H9 (cell line): ENCODE data around the gene RRAGD. TPM values are rescaled to one million over a fixed set of nuclear protein-coding genes. Genes with fewer than 3 reads are reported as not detected.
A peak's percentile ranks its signal among the peaks of the same experiment; 100 is the strongest.

Experiments
- DNase-seq: peaks from one replicate; pipeline ENCODE4 v3.0.0-alpha.2; 2017
- H2AFZ ChIP-seq: one replicate; pipeline ENCODE4 v1.6.1; 2013; ENCODE audit warnings: mild to moderate bottlenecking, low read length, control low read depth, moderate library complexity
- H2AK5ac ChIP-seq: 2 replicates; pipeline ENCODE4 v1.6.1; 2013; ENCODE audit warnings: low read length, control low read depth, mixed read lengths; ENCODE audit not compliant: insufficient read length
- H2BK120ac ChIP-seq: one replicate; pipeline ENCODE4 v1.6.1; 2013; ENCODE audit warnings: low read depth, mild to moderate bottlenecking, low read length, control low read depth, inconsistent platforms; ENCODE audit not compliant: poor library complexity, severe bottlenecking
- H2BK12ac ChIP-seq: 2 replicates; pipeline ENCODE4 v1.6.1; 2013; ENCODE audit warnings: low read length, control low read depth, mixed read lengths, low read depth; ENCODE audit not compliant: insufficient read length
- H2BK15ac ChIP-seq: 2 replicates; pipeline ENCODE4 v1.6.1; 2013; ENCODE audit warnings: low read depth, low read length, control low read depth
- H2BK20ac ChIP-seq: one replicate; pipeline ENCODE4 v1.6.1; 2013; ENCODE audit warnings: low read depth, mild to moderate bottlenecking, low read length, control low read depth, inconsistent platforms; ENCODE audit not compliant: poor library complexity, severe bottlenecking
- H2BK5ac ChIP-seq: 2 replicates; pipeline ENCODE4 v1.6.1; 2013; ENCODE audit warnings: low read length, control low read depth, mixed read lengths; ENCODE audit not compliant: insufficient read length
- H3K14ac ChIP-seq: 2 replicates; pipeline ENCODE4 v1.6.1; 2013; ENCODE audit warnings: low read length, control low read depth; ENCODE audit not compliant: insufficient read depth
- H3K18ac ChIP-seq: 2 replicates; pipeline ENCODE4 v1.6.1; 2013; ENCODE audit warnings: low read depth, mild to moderate bottlenecking, mixed read lengths, low read length, control low read depth; ENCODE audit not compliant: insufficient read length
- H3K23ac ChIP-seq: 2 replicates; pipeline ENCODE4 v1.6.1; 2013; ENCODE audit warnings: low read length, control low read depth, mixed read lengths, low read depth; ENCODE audit not compliant: insufficient read length
- H3K23me2 ChIP-seq: 2 replicates; pipeline ENCODE4 v1.6.1; 2013; ENCODE audit warnings: low read depth, mild to moderate bottlenecking, mixed read lengths, low read length, control low read depth; ENCODE audit not compliant: insufficient read length, poor library complexity, severe bottlenecking
- H3K27ac ChIP-seq: 2 replicates; pipeline ENCODE4 v1.5.1; 2013; ENCODE audit warnings: low read length, control low read depth, mixed read lengths, low read depth; ENCODE audit not compliant: insufficient read length
- H3K27me3 ChIP-seq: 2 replicates; pipeline ENCODE4 v1.6.1; 2013; ENCODE audit warnings: low read length, control low read depth, inconsistent platforms; ENCODE audit not compliant: insufficient read depth
- H3K4ac ChIP-seq: 2 replicates; pipeline ENCODE4 v1.6.1; 2013; ENCODE audit warnings: low read depth, mild to moderate bottlenecking, control low read depth, inconsistent platforms, low read length, moderate library complexity
- H3K4me1 ChIP-seq: 2 replicates; pipeline ENCODE4 v1.6.1; 2013; ENCODE audit warnings: low read length, control low read depth, inconsistent platforms; ENCODE audit not compliant: insufficient read depth
- H3K4me2 ChIP-seq: 2 replicates; pipeline ENCODE4 v1.6.1; 2013; ENCODE audit warnings: low read length, control low read depth, mixed read lengths; ENCODE audit not compliant: insufficient read length, insufficient read depth
- H3K56ac ChIP-seq: 2 replicates; pipeline ENCODE4 v1.6.1; 2013; ENCODE audit warnings: low read depth, mild to moderate bottlenecking, mixed read lengths, low read length, control low read depth; ENCODE audit not compliant: insufficient read length
- H3K79me1 ChIP-seq: 2 replicates; pipeline ENCODE4 v1.6.1; 2013; ENCODE audit warnings: low read depth, mild to moderate bottlenecking, moderate library complexity, low read length, control low read depth, inconsistent platforms; ENCODE audit not compliant: insufficient read depth, poor library complexity, severe bottlenecking
- H3K79me2 ChIP-seq: 2 replicates; pipeline ENCODE4 v1.6.1; 2013; ENCODE audit warnings: low read length, control low read depth, inconsistent platforms; ENCODE audit not compliant: insufficient read depth
- H3K9ac ChIP-seq: 2 replicates; pipeline ENCODE4 v1.6.1; 2013; ENCODE audit warnings: low read length, control low read depth, mixed read lengths; ENCODE audit not compliant: insufficient read length; ENCODE audit errors: extremely low read depth
- H3K9me3 ChIP-seq: one replicate; pipeline ENCODE4 v1.6.1; 2013; ENCODE audit warnings: low read depth, low read length, inconsistent platforms; ENCODE audit not compliant: control insufficient read depth
- H3T11ph ChIP-seq: one replicate; pipeline ENCODE4 v1.6.1; 2013; ENCODE audit warnings: mild to moderate bottlenecking, low read length, control low read depth, inconsistent platforms
- H4K20me1 ChIP-seq: one replicate; pipeline ENCODE4 v1.6.1; 2013; ENCODE audit not compliant: control insufficient read depth, insufficient read length, insufficient read depth
- H4K5ac ChIP-seq: 2 replicates; pipeline ENCODE4 v1.6.1; 2013; ENCODE audit warnings: low read depth, mild to moderate bottlenecking, mixed read lengths, low read length, control low read depth; ENCODE audit not compliant: insufficient read length
- H4K8ac ChIP-seq: replicated peaks from 2 replicates; pipeline ENCODE4 v1.6.1; 2013; ENCODE audit warnings: low read length, control low read depth, mixed read lengths, low read depth; ENCODE audit not compliant: insufficient read length
- H4K91ac ChIP-seq: 2 replicates; pipeline ENCODE4 v1.6.1; 2013; ENCODE audit warnings: low read depth, mild to moderate bottlenecking, moderate library complexity, mixed read lengths, low read length, control low read depth; ENCODE audit not compliant: insufficient read length
- H3K27ac Mint-ChIP-seq, 3 experiments: 2 replicates in 2 of 3; 3 replicates in 1 of 3; pipeline ENCODE4 v1.8.0; 2020 to 2021; ENCODE audit warnings: mixed read lengths in 3 of 3, mild to moderate bottlenecking in 1 of 3, moderate library complexity in 1 of 3
- H3K27me3 Mint-ChIP-seq: 2 replicates; pipeline ENCODE4 v1.8.0; 2021; ENCODE audit warnings: low read depth, mild to moderate bottlenecking, moderate library complexity, mixed read lengths
- H3K36me3 Mint-ChIP-seq, 3 experiments: 2 replicates in 2 of 3; 3 replicates in 1 of 3; pipeline ENCODE4 v1.8.0; 2020 to 2021; ENCODE audit warnings: low read depth in 3 of 3, mixed read lengths in 3 of 3; ENCODE audit not compliant: insufficient read depth in 1 of 3
- H3K4me1 Mint-ChIP-seq, 2 experiments: 2 replicates each; pipeline ENCODE4 v1.8.0; 2020; ENCODE audit warnings: mixed read lengths in 2 of 2
- H3K4me3 Mint-ChIP-seq, 2 experiments: 2 replicates in 1 of 2; 3 replicates in 1 of 2; pipeline ENCODE4 v1.8.0; 2020 to 2021; ENCODE audit warnings: mild to moderate bottlenecking in 2 of 2, mixed read lengths in 2 of 2, moderate library complexity in 1 of 2
- H3K9me3 Mint-ChIP-seq, 2 experiments: 2 replicates in 1 of 2; 3 replicates in 1 of 2; pipeline ENCODE4 v1.8.0; 2020; ENCODE audit warnings: mild to moderate bottlenecking in 2 of 2, mixed read lengths in 2 of 2, moderate library complexity in 1 of 2
- WGBS: extraction: QIAGEN DNeasy Blood & Tissue Kit; methylation state at CpG from one replicate; pipeline ENCODE4 v1.1.7; 2013; ENCODE audit warnings: missing lambda C conversion rate, low lambda C conversion rate, mixed read lengths; ENCODE audit not compliant: insufficient read length; ENCODE audit errors: extremely low coverage; 5-methylcytosine and 5-hydroxymethylcytosine counted together
- total RNA-seq: library from RNA; stranded (reverse); gene quantifications from 2 replicates; pipeline ENCODE4 v1.2.1, GENCODE V29; 2021
- TF ChIP-seq, protein P1 (sequence below): fragments of 200-600 bp; sonication (generic); conservative IDR thresholded peaks from 3 replicates; pipeline ENCODE4 v1.8.0; 2021; ENCODE audit warnings: antibody characterized with exemption, mild to moderate bottlenecking

The RRAGD gene
- total RNA-seq, 1 experiment from 2014 or later = 10.6 TPM

DNA sequence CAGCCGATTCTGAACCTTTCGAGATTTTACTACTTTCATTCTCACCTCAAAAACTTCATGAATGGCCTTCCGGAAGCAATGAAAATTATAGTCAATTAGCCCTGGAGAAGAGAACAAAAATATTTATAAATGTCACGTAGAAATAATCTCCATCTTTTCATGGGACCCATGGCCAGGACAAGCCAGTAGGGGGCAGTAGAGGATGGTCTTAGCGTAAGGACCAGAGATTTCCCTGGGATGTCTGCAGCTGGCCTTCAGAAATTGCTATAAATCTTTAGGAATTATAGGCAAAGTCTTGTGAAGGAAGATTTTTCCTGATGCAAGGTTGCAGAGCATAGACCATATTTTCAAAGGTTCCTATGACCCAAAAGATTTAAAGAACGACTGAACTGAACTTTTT is 44.0 kb downstream of the RRAGD start:
- no peak overlapping the region for H3K14ac ChIP-seq
- H4K8ac ChIP-seq = no peak overlapping the region
- no peaks in the 10 kb centered on the region for H3K9me3 ChIP-seq
- H2BK12ac ChIP-seq = no peak overlapping the region
- H3K27me3 ChIP-seq = no peaks in the 10 kb centered on the region
- no peak overlapping the region for H3K4me2 ChIP-seq
- Mint-ChIP-seq H3K27me3 (no peaks in the 10 kb centered on the region), H3K27ac (no peak overlapping the region), H3K36me3 (no peaks in the 10 kb centered on the region), H3K4me3 (no peak overlapping the region), H3K9me3 (no peaks in the 10 kb centered on the region), H3K4me1 (peaks cover 14 to 19% of the 10 kb centered on the region in 2 experiments)
- no peaks in the 10 kb centered on the region for H3K23me2 ChIP-seq
- H2BK5ac ChIP-seq = no peak overlapping the region
- H2BK20ac ChIP-seq = no peak overlapping the region
- WGBS = no CpG with 5 or more reads among the region's 6 CpGs
- H3K56ac ChIP-seq = no peak overlapping the region
- no peak overlapping the region for H3K18ac ChIP-seq
- H4K20me1 ChIP-seq = no peaks in the 10 kb centered on the region
- H4K5ac ChIP-seq = no peak overlapping the region
- no peaks in the 10 kb centered on the region for H3K4me1 ChIP-seq
- no peak overlapping the region for H2AK5ac ChIP-seq
- H3T11ph ChIP-seq = no peak overlapping the region
- TF ChIP-seq, protein P1, sequence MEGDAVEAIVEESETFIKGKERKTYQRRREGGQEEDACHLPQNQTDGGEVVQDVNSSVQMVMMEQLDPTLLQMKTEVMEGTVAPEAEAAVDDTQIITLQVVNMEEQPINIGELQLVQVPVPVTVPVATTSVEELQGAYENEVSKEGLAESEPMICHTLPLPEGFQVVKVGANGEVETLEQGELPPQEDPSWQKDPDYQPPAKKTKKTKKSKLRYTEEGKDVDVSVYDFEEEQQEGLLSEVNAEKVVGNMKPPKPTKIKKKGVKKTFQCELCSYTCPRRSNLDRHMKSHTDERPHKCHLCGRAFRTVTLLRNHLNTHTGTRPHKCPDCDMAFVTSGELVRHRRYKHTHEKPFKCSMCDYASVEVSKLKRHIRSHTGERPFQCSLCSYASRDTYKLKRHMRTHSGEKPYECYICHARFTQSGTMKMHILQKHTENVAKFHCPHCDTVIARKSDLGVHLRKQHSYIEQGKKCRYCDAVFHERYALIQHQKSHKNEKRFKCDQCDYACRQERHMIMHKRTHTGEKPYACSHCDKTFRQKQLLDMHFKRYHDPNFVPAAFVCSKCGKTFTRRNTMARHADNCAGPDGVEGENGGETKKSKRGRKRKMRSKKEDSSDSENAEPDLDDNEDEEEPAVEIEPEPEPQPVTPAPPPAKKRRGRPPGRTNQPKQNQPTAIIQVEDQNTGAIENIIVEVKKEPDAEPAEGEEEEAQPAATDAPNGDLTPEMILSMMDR = peak; percentile 93
- no peak overlapping the region for H3K9ac ChIP-seq
- no peak overlapping the region for H2AFZ ChIP-seq
- H3K4ac ChIP-seq = no peak overlapping the region
- H3K23ac ChIP-seq = no peak overlapping the region
- H3K79me2 ChIP-seq = no peaks in the 10 kb centered on the region
- H3K79me1 ChIP-seq = no peaks in the 10 kb centered on the region
- no peak overlapping the region for H2BK120ac ChIP-seq
- H2BK15ac ChIP-seq = no peak overlapping the region
- H3K27ac ChIP-seq = no peak overlapping the region
- no peak for DNase-seq
- no peak overlapping the region for H4K91ac ChIP-seq
